ENCODE data around the gene RSAD1. TPM values are rescaled to one million over a fixed set of nuclear protein-coding genes. Genes with fewer than 3 reads are reported as not detected.

The RSAD1 gene
- total RNA-seq, 2 experiments from 2014 or later, result 24.5 to 28.4 TPM

DNA sequence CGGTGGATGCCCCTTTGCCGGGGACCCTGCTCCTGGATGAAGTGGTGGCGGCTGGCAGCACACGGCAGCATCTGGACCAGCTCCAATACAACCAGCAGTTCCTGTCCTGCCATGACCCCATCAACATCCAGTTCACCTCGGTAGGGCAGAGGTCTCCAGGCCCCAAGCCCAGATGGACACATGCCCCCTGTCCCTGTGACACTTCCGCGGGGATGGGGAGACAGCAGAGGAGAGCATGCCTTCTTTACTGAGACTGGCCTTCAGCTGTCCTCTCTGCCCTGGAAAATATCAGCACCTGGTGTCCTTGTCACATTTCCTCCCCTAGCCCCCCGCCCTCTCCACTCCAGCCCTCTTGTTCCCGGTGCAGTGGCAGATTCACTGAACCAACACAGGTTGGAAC is 16.2 kb upstream of the RSAD1 start:
- peaks cover 20% of the 10 kb centered on the region for H3K4me1 Mint-ChIP-seq

DNA sequence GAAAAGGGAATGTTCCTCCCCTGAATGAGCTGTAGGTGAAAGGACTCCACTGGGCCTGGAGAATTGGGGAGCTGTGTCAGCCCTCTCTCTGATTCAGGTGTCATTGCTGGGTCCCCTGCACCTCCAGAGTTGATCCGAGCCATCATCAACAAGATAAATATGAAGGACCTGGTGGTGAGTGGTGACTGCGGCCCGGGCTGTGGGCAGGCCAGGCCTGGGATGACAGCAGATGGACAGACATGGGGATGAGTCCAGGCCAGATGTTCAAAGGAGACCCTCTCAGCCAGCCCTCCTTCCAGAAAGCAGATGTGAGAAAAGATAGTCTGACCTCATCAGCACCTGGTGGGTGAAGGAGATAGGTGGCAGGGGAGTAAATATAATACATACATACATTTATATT is 14.5 kb upstream of the RSAD1 start:
- H3K4me1 Mint-ChIP-seq, result peaks cover 29% of the 10 kb centered on the region
- no peak for DNase-seq
- ChIA-PET CTCF (no interaction called here), POLR2A (no interaction called here)
- no peaks in the 10 kb centered on the region for H3K9me3 Mint-ChIP-seq
- H3K27ac Mint-ChIP-seq, result no peak overlapping the region
- no peak overlapping the region for H3K4me3 Mint-ChIP-seq
- H3K36me3 Mint-ChIP-seq (ENCODE audit: low read depth), result no peaks in the 10 kb centered on the region
- H3K27me3 Mint-ChIP-seq, result peaks cover 12% of the 10 kb centered on the region

More for the DNA sequence above, 16.2 kb upstream of the RSAD1 start:
- ChIA-PET CTCF (no interaction called here), POLR2A (no interaction called here)
- Mint-ChIP-seq H3K27me3 (peaks cover under 1% of the 10 kb centered on the region), H3K4me3 (no peak overlapping the region), H3K36me3 (ENCODE audit: low read depth) (no peaks in the 10 kb centered on the region), H3K27ac (no peak overlapping the region), H3K9me3 (no peaks in the 10 kb centered on the region)
- DNase-seq, result no peak

- CTCF ChIA-PET, result no interaction called here
- no peak for DNase-seq
- peaks cover 15% of the 10 kb centered on the region for H3K27me3 Mint-ChIP-seq
- no peak overlapping the region for H3K27ac Mint-ChIP-seq
- no peaks in the 10 kb centered on the region for H3K9me3 Mint-ChIP-seq
- H3K36me3 Mint-ChIP-seq (ENCODE audit: low read depth), result no peaks in the 10 kb centered on the region
- no peak overlapping the region for H3K4me3 Mint-ChIP-seq
- H3K4me1 Mint-ChIP-seq, result peaks cover 29% of the 10 kb centered on the region
- POLR2A ChIA-PET, result no interaction called here
Measured at GRCh38 chr17:50464736-50465135, 13.9 kb upstream of the RSAD1 start.

DNA sequence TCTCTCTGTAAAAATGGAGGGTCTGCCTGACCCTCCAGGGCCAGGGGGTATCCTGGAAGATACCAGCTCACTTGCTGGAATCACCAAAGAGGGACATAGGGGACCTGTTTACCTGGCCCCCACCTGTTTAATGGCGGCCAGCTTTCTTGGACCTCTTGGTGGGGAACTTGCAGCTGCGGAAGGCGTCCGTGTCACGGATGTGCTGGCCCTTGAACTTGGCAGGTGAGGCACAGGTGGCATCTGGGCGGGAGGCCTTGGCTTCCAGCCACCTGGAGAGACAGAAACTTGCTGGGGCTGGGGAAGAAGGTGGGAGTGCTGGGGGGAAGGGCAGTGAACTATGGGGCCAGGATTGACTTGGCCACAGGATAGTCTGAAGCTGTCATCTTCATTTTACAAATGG is 13.5 kb upstream of the RSAD1 start:
- POLR2A ChIA-PET, result no interaction called here
- no peak for DNase-seq
- CTCF ChIA-PET, result no interaction called here
- H3K4me1 Mint-ChIP-seq, result peaks cover 29% of the 10 kb centered on the region
- H3K9me3 Mint-ChIP-seq, result no peaks in the 10 kb centered on the region
- H3K36me3 Mint-ChIP-seq (ENCODE audit: low read depth), result no peaks in the 10 kb centered on the region
- no peak overlapping the region for H3K27ac Mint-ChIP-seq
- H3K27me3 Mint-ChIP-seq, result peaks cover 17% of the 10 kb centered on the region
- H3K4me3 Mint-ChIP-seq, result no peak overlapping the region

GRCh38 chr17:50465635-50466034 is 13.0 kb upstream of the RSAD1 start:
- H3K4me3 Mint-ChIP-seq, result no peak overlapping the region
- CTCF ChIA-PET, result no interaction called here
- H3K27ac Mint-ChIP-seq, result no peak overlapping the region
- H3K27me3 Mint-ChIP-seq, result peaks cover 18% of the 10 kb centered on the region
- no peaks in the 10 kb centered on the region for H3K36me3 Mint-ChIP-seq (ENCODE audit: low read depth)
- DNase-seq, result no peak
- POLR2A ChIA-PET, result no interaction called here
- no peaks in the 10 kb centered on the region for H3K9me3 Mint-ChIP-seq
- H3K4me1 Mint-ChIP-seq, result peaks cover 29% of the 10 kb centered on the region

DNA sequence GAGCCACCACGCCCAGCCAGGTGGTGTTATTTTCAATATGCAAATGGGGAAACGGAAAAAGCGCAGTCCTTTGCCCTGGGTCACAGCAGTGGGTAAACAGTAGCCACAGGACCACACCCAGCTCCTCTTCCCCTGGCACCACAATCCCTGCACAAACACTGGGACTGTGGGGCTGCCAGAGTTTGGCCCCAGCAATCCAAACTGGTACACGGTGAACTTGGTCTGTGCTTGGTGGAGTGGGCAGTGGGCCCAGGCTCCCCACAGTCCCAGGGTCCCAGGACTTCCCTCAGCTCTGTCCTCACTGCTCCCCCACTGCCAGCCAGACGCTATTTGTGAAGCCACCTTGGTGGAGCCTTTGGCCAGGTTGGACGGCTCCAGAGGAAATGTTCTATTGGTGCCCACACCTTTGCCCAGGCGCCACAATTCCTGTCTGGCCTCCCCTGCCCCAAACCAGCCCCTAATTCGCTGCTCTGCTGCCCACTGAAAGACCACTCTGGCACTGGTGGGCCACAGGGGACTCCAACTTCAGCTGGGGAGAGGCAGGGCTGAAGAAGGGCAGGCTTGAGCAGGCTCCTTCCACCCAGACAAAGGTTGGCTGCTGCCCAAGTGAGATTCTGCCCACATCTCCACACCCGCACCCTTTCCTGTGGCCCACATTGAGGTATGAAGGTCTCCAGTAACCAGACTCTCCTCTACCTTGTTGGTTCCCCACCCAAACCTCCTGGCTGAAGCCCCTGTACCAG is 12.1 kb upstream of the RSAD1 start:
- Mint-ChIP-seq H3K27me3 (peaks cover 20% of the 10 kb centered on the region), H3K36me3 (ENCODE audit: low read depth) (no peaks in the 10 kb centered on the region), H3K27ac (no peak overlapping the region), H3K9me3 (no peaks in the 10 kb centered on the region), H3K4me1 (peaks cover 29% of the 10 kb centered on the region), H3K4me3 (no peak overlapping the region)
- POLR2A ChIA-PET, result interaction anchor here (1.1 kb wide), 1 partner anchor 13 kb away, joined by 3 read pairs; no protein-coding TSS in a partner anchor
- CTCF ChIA-PET, result no interaction called here
- no peak for DNase-seq

- H3K27me3 Mint-ChIP-seq, result peaks cover 20% of the 10 kb centered on the region
- no peaks in the 10 kb centered on the region for H3K9me3 Mint-ChIP-seq
- H3K27ac Mint-ChIP-seq, result no peak overlapping the region
- no peak for DNase-seq
- peaks cover 29% of the 10 kb centered on the region for H3K4me1 Mint-ChIP-seq
- POLR2A ChIA-PET, result interaction anchor here (1.1 kb wide), 1 partner anchor 12 kb away, joined by 3 read pairs; no protein-coding TSS in a partner anchor
- H3K36me3 Mint-ChIP-seq (ENCODE audit: low read depth), result no peaks in the 10 kb centered on the region
- H3K4me3 Mint-ChIP-seq, result no peak overlapping the region
- CTCF ChIA-PET, result interaction anchor here (1.1 kb wide), 1 partner anchor 12 kb away, joined by 4 read pairs; no protein-coding TSS in a partner anchor
Measured at GRCh38 chr17:50467114-50467854, 11.4 kb upstream of the RSAD1 start.

DNA sequence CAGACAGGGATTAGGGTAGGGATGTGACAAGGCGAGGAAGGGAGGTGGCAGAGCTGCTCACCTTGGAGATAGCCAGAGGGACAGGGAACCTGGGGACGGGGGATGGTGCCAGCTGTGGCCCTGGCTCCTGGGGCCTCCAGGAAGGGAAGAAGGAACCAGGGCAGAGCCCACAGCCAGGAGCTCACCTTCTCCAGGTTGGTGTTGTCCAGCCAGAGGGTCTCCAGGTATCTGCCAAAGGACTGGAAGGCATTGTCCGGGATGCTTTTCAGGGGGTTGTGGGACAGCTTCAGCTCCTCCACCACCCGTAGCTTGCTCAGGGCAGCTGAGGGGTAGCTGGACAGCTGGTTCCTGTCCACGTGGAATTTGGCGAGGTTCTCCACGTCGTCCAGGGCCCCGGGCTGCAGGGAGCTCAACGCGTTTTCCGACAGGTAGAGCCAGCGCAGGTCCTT is 10.8 kb upstream of the RSAD1 start:
- peaks cover 20% of the 10 kb centered on the region for H3K27me3 Mint-ChIP-seq
- H3K27ac Mint-ChIP-seq, result no peak overlapping the region
- no peak for DNase-seq
- no peak overlapping the region for H3K4me3 Mint-ChIP-seq
- CTCF ChIA-PET, result interaction anchor here (1.1 to 1.7 kb wide), 2 partner anchors 11 to 70 kb away, joined by 4 to 5 read pairs; partner anchors contain the start of gene LRRC59
- peaks cover 29% of the 10 kb centered on the region for H3K4me1 Mint-ChIP-seq
- no peaks in the 10 kb centered on the region for H3K9me3 Mint-ChIP-seq
- no peaks in the 10 kb centered on the region for H3K36me3 Mint-ChIP-seq (ENCODE audit: low read depth)
- POLR2A ChIA-PET, result no interaction called here

DNA sequence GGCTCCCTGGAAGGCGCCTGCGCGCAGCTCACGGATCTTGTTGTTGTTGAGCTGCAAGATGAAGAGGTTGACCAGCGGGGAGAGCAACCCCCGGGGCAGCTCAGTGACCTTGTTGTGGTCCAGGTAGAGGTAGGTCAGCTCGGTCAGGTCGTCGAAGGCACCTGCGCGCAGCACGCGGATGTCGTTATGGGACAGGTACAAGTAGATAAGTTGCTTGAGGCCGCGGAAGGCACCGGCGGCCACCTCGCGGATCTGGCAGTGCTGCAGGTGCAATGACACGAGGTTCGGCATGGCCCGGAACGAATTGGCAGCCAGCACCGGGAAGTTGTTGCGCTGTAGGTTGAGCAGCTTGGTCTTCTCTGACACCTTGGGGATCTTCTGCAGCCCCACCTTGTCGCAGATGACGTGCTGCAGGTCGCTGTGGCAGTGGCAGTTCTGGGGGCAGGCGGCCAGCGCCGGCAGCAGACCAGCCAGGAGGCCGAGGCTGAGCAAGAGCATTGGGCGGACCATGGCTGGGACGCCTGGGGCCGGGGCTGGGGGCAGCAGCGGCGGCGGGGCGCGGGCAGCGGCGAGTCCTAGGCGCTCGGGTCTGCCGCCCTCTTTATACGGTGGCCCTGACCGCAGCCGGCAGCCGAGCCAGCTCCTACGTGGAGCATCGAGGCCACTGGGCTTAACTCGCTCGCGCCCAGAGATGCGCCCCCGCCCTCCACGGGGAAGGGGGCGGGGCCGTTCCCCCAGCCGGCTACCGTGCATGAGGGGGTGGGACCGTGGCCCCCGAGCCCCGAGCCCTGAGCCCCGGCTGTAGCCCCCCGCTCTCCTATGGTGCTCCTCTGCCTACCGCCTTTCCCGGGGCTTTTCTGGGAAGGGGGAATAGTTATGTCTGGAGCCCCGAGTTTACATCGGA is 10.1 kb upstream of the RSAD1 start, which contains the start of gene CHAD:
TSS of gene CHAD (minus strand) at position 577 of the 904 bp plus-strand sequence. CDS start at position 510, 67 bp downstream.
- H3K4me3 Mint-ChIP-seq, result no peak within 1 kb of the TSS
- ChIA-PET POLR2A (no interaction called here), CTCF (interaction anchor here (1.1 to 1.7 kb wide), 2 partner anchors 11 to 71 kb away, joined by 4 to 5 read pairs; partner anchors contain the start of gene LRRC59)
- H3K27me3 Mint-ChIP-seq, result peaks cover 20% of the 10 kb centered on the region
- no peak within 1 kb of the TSS for H3K27ac Mint-ChIP-seq
- H3K36me3 Mint-ChIP-seq (ENCODE audit: low read depth), result no peaks in the 10 kb centered on the region
- H3K4me1 Mint-ChIP-seq, result peaks cover 29% of the 10 kb centered on the region
- no peaks in the 10 kb centered on the region for H3K9me3 Mint-ChIP-seq
- no peak for DNase-seq

DNA sequence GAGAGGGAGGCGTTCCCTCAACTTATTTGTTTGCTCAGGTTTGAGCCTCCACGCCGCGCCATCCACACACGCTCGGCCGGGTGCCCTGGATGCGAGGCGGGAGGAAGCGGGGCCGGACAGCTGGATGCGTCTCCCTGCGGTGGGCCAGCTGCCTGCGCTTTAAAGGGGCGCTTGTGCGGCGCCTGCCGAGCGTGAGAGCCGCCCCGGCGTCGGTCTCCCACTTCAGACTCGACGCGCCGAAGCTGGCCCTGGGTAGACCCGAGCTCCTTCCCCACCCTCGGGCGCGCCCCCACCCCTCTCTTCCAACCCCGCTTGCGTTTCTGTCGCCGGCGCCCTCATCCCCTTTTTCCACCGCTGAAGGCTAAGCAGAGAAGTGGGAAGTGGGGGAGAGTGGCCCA is 9.5 kb upstream of the RSAD1 start:
- Mint-ChIP-seq H3K27ac (no peak overlapping the region), H3K4me3 (no peak overlapping the region)
- CTCF ChIA-PET, result interaction anchor here (1.7 kb wide), 1 partner anchor 72 kb away, joined by 5 read pairs; the partner anchor contains the start of gene LRRC59

DNA sequence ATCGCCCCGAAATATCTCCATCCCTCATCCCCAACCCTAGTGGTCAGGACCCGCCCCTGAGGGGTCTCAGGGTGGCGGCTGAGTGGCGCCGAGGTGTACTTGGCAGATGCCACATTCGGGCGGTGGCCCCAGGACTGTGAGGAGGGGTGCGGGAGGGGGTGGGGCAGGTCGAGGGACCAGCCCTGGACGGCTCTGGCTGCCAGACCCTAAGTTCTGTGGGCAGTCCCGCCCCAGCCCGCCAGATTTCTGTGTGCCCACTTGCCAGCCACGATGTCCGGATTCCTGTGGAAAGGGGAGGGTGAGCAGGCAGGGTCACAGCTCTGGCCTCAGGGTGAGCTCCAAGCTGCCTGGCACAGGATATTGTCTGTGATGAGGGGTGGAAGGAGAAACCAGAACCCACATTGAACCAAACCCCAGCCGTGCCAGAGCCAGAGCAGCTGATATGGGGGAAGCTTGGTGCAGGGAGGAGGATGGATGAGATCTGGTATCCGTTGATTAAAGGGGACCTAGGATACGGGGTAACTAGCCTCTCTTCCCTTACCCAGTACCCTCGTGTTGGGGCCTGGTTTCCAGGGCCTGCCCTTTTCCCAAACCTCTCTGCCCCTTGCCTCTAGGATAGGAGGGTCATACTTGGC is 8.9 kb upstream of the RSAD1 start:
- no peak for DNase-seq
- H3K36me3 Mint-ChIP-seq (ENCODE audit: low read depth), result no peaks in the 10 kb centered on the region
- no peaks in the 10 kb centered on the region for H3K9me3 Mint-ChIP-seq
- ChIA-PET CTCF (interaction anchor here (1.2 to 1.7 kb wide), 2 partner anchors 10 to 72 kb away, joined by 5 read pairs; partner anchors contain the start of gene LRRC59), POLR2A (interaction anchor here (1.4 kb wide), 1 partner anchor 49 kb away, joined by 3 read pairs; no protein-coding TSS in a partner anchor)
- no peak overlapping the region for H3K4me3 Mint-ChIP-seq
- H3K27ac Mint-ChIP-seq, result no peak overlapping the region
- H3K4me1 Mint-ChIP-seq, result peaks cover 29% of the 10 kb centered on the region
- peaks cover 20% of the 10 kb centered on the region for H3K27me3 Mint-ChIP-seq

More for the DNA sequence above, 9.5 kb upstream of the RSAD1 start:
- POLR2A ChIA-PET, result no interaction called here
- Mint-ChIP-seq H3K4me1 (peaks cover 29% of the 10 kb centered on the region), H3K27me3 (peaks cover 20% of the 10 kb centered on the region), H3K36me3 (ENCODE audit: low read depth) (no peaks in the 10 kb centered on the region), H3K9me3 (no peaks in the 10 kb centered on the region)
- DNase-seq, result no peak

DNA sequence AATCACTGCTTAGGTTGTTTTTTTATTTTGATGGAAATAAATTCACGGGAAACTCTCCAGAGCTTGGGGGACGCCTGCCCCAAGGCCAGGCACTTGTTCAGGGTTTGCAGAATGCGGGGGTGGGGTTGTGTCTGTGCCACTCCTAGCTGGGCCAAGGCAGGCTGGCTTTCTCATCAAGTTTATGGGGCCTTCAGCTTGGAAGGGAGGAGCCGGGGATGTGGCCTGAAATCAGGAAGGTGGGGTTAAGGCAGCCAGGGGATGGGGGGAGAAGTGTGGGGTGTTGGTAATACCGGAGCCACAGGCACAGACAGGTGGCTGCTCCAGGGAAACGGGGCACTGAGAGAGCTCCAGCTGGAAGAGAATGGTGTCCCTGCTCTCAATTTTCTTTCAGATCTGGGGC is 8.2 kb upstream of the RSAD1 start:
- DNase-seq, result no peak
- Mint-ChIP-seq H3K27ac (no peak overlapping the region), H3K9me3 (no peaks in the 10 kb centered on the region), H3K27me3 (peaks cover 20% of the 10 kb centered on the region), H3K36me3 (ENCODE audit: low read depth) (no peaks in the 10 kb centered on the region), H3K4me3 (no peak overlapping the region), H3K4me1 (peaks cover 26% of the 10 kb centered on the region)
- ChIA-PET POLR2A (interaction anchor here (1.4 kb wide), 1 partner anchor 50 kb away, joined by 3 read pairs; no protein-coding TSS in a partner anchor), CTCF (interaction anchor here (1.0 to 1.2 kb wide), 2 partner anchors 9 to 73 kb away, joined by 3 to 5 read pairs; partner anchors contain the start of gene LRRC59)
